ENCODE measurements around the gene CISH.

CISH gene

DNA sequence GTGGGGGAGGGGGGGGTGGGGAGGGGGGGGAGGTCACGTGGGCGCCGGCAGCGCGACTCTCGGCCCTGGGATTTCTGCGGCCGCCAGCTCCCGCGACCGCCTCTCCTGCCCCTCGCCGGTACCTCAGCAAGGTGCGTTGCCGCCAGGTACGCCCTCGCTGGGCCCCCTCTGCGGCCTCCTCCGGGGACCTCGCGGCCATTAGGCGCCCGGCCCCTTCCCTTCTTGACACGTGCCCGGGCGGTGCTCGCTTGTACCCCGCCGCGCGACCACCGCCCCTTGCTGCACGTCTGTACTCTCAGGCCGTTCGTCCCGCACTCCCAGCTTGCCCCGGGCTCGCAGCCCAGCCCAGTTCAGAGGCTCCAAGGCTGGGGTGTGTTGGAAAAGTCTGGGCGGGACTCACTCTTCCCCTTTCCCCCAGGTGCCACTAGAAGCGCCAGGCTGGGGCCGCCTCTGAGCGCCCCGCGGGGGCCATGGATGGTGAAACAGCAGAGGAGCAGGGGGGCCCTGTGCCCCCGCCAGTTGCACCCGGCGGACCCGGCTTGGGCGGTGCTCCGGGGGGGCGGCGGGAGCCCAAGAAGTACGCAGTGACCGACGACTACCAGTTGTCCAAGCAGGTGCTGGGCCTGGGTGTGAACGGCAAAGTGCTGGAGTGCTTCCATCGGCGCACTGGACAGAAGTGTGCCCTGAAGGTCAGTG lies 5.7 kb upstream of the CISH start, which contains the start of gene MAPKAPK3:
Gene MAPKAPK3 (plus strand): TSS at position 56 of the 696 bp plus-strand sequence. CDS start 415 bp downstream, at position 471.
- intact Hi-C loops (cut with DNase I) = loop anchor here (5.0 kb wide), 2 partner anchors 55 to 770 kb away; partner anchors contain the start of genes DOCK3 and MANF
- DNase-seq = peak in 9 of 42 donors; percentile 12 to 47 (median 26)

DNA sequence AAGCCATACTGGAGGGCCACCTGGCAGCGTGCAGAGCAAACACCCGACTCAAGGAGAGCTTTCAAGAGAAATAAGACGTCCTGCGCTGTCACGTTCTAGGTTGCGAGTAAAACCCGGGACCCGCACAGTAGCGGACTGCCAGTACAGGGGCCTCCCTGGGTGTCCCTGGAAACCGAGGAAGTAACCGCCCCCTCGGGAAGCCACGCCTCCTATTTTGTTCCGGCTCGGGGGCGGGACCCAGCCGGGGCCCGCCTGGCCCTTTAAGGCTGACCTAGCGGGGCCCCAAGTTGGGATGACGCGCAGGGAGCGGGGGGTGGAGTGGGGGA lies 5.2 kb upstream of the CISH start:
- intact Hi-C loops (cut with DNase I) = loop anchor here (5.0 kb wide), 2 partner anchors 56 to 771 kb away; partner anchors contain the start of genes DOCK3 and MANF
- DNase-seq = peak; percentile 73 to 94 (median 88)

DNA sequence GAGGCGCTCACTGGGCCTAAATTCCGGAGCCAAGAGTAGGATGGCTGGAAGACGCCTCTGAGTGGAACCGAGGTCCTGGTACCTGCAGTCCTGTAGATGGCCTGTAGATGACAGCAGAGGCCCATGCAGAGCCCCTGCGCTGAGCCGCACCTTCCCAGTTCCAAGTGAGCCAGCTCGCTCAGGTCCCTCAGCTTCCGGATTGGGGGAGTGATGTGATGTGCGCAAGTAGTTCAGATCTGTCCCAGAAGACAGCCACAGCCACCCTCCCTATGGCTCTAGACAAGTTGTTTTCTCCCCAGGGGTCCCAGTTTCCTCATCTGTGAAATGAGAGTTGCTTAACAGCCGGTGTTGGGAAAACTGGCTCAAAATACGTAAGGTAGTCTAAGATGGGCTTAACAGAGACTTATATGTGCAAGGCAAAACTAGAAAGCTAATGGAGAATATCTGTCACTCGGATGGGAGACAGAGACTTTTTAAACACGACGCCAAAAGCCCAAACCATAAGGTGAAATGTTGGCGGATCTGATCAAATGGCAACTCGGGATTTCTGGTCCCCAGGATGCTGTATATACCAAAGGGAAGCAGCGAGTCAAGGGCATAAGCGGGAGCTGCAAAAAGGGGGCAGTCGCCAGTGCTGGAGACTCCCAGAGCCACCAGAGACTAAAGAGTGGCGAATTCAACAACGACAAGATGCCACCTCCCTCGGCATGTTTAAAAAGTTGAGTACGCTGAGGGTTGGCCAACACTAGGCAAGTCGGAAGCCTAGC lies 4.6 kb upstream of the CISH start:
- intact Hi-C loops (cut with DNase I) = loop anchor here (5.0 kb wide), 2 partner anchors 56 to 771 kb away; partner anchors contain the start of genes DOCK3 and MANF
- DNase-seq = peak; percentile 73 to 94 (median 87)

DNA sequence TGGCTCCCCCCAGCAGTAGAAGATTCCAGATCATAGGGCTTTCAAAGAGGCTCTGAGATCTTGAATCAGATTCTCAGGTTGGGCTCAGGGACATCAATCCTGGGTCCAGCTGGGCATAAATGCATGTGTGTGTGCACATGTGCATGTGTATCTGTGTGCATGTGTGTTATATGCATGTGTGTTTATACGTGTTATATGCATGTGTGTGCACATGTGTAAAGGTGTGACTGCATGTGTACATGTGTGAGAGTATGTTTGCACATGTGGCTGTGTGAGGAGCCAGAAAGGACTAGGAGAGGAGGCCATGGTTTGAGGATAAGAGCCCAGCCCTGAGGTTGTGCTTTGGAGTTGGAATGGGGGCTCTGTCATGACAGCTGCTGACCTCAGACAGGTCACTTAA lies 3.6 kb upstream of the CISH start:
- intact Hi-C loops (cut with DNase I) = loop anchor here (5.0 kb wide), 2 partner anchors 57 to 772 kb away; partner anchors contain the start of genes DOCK3 and MANF

DNA sequence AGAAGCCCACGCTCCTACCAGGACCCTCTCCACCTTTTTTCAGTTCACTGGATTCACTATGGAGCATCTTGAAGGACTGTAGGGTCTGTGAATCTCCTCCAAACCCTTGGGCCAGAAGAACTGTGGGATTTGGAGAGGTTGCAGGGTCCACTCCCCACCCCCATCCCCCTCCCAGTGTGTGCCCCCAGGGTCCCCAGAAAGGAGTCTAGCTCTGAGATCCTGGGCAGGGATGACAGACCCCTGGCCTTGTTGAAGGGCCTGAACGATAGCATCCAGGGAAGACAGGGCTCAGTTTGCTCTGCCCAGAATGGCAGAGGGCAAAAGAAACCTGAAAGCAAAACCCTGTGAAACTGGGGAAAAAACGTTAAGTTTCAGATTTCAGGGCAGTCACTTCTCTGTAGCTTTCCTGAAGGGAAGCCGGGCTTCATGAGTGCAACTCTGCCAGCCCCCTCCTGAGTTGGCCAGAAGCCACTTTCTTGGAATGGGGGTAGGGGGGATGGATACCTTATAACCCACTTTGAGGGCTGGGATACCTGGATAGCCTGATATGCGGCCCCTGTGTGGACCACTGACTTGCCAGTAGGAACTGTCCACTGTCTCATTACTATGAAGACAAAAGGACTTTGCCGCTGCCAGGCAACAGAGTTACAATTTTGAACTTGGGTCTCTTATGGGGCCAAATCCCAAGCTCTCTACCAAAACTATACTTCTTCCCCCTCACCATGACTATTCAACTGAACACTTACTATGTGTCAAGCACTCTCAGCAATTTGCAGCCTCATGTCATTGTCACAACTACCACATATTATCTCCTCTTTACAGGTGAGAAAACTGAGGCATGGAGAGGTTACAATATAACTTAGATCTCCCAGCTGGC lies 1.6 kb upstream of the CISH start:
- intact Hi-C loops (cut with DNase I) = loop anchor here (5.0 kb wide), 1 partner anchor 41 kb away; no protein-coding TSS in a partner anchor
- DNase-seq = no peak

More for the DNA sequence above, 3.6 kb upstream of the CISH start:
- no peak for DNase-seq

DNA sequence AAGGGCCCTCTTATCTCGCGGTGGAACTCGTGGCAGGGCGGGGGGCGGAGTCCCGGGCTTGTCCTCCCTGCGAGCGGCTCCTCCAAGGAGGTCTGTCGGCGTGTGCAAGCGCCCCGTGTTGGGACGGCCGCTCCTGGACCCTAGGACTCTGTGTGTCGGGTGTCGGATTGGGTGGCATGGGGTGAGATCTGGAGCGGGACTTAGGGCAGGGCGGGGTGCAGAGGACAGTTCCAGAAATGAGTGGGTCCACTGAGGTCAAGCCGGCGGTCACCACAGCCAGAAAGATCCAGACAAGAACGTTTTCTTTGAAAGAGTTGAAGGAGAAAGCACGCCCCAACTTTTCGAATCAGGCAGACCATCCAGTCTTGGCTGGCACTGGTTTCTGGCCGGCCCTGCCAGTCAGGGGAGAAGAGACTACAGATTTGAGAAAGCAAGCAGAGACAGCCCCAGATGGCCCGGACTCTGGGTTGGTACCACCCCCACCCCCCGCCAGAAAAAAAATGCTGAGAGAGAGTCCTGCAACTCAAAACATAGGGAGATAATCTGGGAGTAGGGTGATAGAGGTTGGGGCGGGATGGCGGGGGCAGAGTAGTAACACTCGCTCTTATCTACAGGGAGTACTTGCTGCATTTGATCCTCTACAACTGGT lies 784 bp upstream of the CISH start:
- intact Hi-C loops (cut with DNase I) = loop anchor here (5.0 kb wide), 1 partner anchor 40 kb away; no protein-coding TSS in a partner anchor
- DNase-seq = no peak

DNA sequence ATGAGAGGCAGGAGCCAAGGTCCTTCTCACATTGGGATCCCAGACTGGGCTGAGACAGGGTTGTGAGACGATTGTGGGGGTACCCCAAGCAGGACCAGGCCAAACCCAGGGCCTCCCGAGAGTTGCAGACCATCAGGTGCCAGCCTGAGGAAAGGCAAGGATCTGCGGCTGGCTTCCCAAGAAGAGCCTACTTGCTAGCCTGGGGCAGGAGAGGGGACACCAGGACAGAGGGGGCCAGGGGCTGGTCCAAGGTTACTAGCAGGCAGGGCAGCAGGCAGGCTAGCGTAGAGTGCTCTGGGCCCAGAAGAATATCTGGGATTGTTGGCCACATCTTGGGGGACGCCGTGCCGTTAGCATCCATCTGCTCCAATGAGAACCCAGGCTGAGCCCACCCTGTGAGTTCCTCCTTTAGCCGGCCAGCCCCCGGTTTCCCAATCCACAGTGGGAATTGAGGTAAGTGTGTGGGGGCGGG lies 546 bp downstream of the CISH start:
- no peak for DNase-seq

DNA sequence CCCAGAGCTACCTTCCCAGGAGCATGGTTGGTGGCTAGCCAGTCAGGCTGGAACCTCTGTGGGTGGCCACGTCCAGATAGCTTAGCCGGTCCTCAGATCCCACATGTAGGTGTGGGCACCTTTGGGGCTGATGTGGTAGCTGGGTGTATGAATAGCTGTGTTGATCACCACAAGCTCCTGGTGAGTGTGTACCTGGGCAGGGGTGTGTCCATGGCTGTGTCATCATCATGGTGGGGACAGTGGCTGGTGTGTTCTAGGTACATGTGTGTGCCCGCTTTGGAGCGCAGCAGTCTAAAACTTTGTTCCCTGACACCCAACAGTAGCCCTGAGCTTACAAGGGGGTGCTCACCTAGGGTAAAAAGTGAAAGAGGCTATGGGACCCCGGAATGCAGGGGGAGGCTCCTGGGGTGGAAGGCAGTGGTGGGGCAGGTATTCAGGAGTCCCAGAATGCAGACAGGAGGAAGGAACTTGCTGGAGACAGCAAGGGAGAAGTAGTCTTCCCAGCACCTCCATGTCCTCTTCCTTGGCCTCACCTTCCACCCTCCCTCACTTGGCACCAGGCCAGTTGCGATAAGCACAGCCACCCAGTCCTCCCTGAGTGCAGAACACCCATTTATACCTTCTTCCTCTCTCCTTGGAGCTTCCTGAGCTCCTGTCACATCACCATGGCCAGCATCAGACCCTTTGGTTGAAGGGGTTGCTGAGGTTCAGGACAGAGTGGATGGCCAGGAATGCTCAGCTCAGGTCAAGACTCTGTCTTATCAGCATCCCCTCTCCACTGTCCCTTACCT lies 1.2 kb downstream of the CISH start:
- intact Hi-C loops (cut with DNase I) = loop anchor here (5.0 kb wide), 1 partner anchor 38 kb away; no protein-coding TSS in a partner anchor
- no peak for DNase-seq

More for the DNA sequence above, 546 bp downstream of the CISH start:
- intact Hi-C loops (cut with DNase I) = loop anchor here (5.0 kb wide), 1 partner anchor 39 kb away; no protein-coding TSS in a partner anchor

DNA sequence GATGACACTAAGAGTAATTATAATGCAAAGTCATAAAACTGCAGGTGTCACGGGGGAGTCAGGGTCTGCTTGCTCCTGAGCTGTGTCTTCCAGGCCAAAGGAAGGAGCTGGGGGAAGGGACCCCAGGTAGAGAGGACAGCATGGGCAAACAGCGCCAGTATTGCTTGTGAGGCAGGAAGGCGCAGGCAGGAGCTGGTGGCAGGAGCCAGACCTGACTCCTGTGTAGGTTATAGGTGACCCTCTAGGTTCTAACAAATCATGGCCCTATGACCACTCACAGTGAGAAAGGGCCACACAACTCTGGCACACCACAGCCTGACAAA lies 1.9 kb downstream of the CISH start:
- intact Hi-C loops (cut with DNase I) = loop anchor here (5.0 kb wide), 1 partner anchor 37 kb away; no protein-coding TSS in a partner anchor
- DNase-seq = no peak

DNA sequence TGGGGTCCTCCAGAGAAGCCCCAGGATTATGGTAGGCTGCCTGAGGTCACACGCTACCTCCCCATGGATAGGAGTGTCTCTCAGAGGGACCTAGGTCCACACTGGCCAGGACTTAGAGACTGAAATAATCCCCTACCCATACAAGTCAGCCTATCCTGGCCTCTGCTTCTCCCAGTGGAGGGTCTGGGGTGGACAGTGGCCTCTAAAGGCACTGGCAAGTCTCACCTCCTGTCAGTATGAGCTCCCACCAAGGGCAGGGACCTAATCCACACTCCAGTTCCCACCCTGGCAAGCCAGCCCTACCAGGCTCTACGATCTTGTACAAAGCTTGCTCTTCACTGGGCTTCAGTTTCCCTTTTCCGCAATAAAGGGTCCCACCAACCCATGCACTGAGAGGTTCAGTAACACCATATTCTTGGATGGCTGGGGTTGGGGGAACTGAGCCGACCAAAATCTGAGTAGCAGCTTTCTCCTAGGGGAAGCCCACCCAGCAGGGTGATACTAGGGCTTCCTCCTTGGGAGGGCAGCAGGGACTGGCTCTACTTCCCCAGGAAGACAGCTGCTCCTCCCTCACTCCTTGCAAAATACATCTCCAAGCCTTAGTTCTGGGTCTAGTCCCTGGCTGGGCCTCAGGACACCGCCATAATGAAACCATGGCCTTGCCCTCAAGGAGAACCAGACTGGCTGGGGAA lies 2.4 kb downstream of the CISH start:
- intact Hi-C loops (cut with DNase I) = no loop called here
- no peak for DNase-seq

DNA sequence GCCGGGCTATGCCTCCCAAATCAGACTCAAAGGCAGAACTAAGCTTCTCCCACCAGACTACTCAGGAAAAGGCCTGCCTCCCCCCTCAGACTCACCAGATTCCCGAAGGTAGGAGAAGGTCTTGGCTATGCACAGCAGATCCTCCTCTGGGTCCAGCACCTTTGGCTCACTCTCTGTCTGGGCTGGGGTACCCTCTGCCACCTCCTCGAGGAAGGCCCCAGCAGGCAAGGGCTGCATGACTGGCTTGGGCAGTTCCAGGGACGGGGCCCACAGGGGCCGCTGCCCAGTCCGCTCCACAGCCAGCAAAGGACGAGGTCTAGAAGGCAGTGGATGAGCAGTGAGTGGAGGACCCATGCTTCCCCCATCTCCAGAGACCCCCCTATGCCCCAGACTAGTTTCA lies 3.3 kb downstream of the CISH start:
- DNase-seq = no peak
- intact Hi-C loops (cut with DNase I) = no loop called here

DNA sequence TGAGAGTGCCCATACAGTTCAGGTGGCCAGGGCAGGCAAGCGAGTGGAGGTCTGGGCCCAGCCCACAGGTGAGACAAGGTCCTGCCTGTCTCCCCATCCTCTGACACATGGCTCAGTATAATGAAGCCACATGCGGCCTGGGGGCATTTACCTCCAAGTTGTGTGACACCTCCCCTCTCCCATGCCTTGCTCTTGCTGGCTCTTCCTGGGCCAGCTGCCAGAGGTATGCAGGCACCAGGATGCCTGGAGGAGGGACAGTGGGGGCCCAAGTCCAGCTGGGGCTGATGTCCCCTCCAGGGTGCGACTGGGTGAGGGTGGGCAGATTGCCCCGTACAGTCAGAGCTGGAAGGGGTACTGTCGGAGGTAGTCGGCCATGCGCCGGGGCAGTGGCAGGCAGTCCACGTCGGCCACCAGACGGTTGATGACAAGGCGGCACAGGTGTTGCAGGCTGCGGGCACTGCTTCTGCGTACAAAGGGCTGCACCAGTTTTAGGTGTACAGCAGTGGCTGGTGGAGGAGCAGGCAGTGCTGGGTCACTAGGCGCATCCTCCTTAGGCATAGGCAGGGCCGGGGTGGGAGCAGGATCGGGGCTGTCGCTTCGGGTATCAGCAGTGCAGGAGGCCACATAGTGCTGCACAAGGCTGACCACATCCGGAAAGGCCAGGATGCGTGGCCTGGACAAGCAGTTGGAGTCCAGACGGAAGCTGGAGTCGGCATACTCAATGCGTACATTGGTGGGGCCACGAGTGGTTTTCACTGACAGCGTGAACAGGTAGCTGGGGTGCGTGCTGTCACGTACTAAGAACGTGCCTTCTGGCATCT lies 4.1 kb downstream of the CISH start:
- DNase-seq = no peak
- intact Hi-C loops (cut with DNase I) = no loop called here

DNA sequence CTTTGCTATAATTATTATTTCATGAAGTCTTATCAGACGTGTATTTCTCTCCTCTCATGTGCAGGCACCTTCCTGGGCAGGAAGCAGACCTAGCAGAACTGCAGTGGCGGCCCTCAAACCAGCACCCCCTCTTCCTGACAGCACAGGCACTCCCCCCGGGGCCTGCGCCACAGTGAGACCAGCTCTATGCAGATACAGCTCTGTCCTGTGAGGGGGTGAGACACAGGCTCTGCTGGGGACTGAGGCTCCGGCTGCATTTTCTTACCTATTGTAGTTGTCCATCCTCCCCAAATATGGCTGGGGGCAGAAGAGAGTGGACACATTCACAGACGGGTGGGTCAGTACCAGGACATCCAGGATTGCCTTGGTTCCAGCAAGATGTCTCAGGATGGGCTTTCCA lies 5.0 kb downstream of the CISH start:
- no peak for DNase-seq
- intact Hi-C loops (cut with DNase I) = no loop called here

DNA sequence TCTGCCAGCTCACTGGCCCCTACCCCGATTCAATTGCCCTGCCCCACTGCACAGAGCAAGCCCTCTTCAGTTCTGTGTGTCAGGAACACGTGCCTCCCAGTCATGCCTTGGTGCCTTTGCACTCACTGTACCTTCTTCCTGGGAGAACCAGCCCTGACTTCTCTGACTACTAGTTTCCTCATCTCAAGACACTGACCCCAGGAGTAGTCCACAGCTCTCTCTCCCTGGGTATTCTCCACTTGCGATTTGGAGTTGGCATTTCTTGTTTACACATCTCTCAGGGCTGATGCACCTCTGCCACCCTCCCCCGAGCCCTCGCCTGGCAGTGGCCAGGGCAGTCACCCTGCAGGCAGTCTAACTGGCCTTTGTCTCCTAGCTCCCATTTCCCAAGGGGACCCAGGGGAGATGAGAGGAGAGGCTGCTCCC lies 5.7 kb downstream of the CISH start:
- intact Hi-C loops (cut with DNase I) = no loop called here
- DNase-seq = no peak

DNA sequence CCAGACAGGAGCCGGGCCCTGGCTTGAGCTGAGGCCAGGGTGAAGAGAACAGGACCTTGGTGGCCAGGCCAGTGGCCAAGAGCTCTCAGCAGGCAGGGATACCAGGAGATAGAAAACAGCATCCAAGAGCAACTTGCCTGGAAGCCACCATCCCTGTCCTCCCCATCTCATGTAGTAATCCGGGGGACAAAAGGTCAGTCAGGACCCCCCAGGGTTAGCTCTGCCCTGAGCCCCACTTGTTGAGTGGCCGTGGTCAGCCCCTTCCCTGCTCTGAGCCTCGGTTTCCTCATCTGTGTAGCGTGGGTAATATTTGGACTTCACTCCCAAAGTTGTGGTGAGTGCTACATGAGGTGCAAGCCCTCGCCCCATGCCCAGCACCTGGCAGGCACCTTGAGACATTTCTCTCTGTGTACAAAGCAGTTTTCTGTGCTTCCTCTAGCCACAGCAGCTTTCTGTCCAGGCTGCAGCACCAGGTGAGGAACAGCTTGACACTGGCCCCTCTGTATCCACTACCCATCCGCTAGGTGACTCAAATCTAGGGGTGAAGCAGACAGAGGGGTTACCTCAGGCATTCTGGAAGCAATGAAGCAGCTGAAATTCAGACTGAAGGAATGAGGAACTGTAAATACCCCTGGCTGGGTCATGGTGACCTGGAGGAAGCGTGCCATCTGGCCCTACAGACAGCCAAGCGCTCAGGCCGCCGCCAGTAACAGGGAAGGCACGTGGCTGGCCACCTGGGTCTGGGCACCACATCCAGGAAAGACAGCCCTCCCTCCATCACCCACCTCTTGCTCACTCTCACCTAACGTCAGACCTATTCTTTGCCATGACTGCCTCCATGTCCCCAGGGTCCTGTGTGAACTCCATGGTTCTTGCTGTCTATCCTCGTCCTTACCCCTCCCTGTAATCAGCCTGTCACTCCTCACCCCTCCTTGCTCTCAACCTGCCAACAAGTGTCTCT lies 6.7 kb downstream of the CISH start:
- DNase-seq = peak in 1 of 42 donors; percentile 18
- intact Hi-C loops (cut with DNase I) = no loop called here
